CD4-positive, alpha-beta memory T cell (primary cell): ENCODE results near the gene HYAL3. TPM values are rescaled to one million over a fixed set of nuclear protein-coding genes. Genes with fewer than 3 reads are reported as not detected.
A peak's percentile ranks its signal among the peaks of the same experiment; 100 is the strongest.
"Not testable (repeated sequence)": the region's sequence is repeated elsewhere in the genome, so short reads cannot be mapped to it uniquely, and the experiment has no call there.

Source experiments
- CTCF ChIA-PET: fragments of 350-600 bp; sonication (Branson Sonifier 250); formaldehyde crosslinking; loops from one replicate; lab custom pipeline; 2021; ENCODE audit warnings: inconsistent platforms; ENCODE audit not compliant: partially characterized antibody; lab: Charles Lee
- POLR2A ChIA-PET: fragments of 350-600 bp; sonication (Branson Sonifier 250); formaldehyde crosslinking; loops from one replicate; lab custom pipeline; 2021; ENCODE audit not compliant: partially characterized antibody; lab: Charles Lee
- DNase-seq, 5 donors: peaks; one replicate each; pipeline versions ENCODE4 v3.0.0 to v3.0.0-alpha.2; 2020 to 2022; ENCODE audit warnings: mixed read lengths in 1 of 5
- H3K27ac ChIP-seq: one replicate; pipeline ENCODE4 v1.7.0; 2013; ENCODE audit warnings: low read depth, low read length
- H3K27me3 ChIP-seq: 2 replicates; pipeline ENCODE4 v1.7.0; 2013; ENCODE audit warnings: mild to moderate bottlenecking, low read length, moderate library complexity; ENCODE audit not compliant: insufficient read depth
- H3K36me3 ChIP-seq: 2 replicates; pipeline ENCODE4 v1.7.0; 2013; ENCODE audit warnings: mild to moderate bottlenecking, low read length, moderate library complexity; ENCODE audit not compliant: insufficient read depth
- H3K4me1 ChIP-seq: 2 replicates; pipeline ENCODE4 v1.7.0; 2013; ENCODE audit warnings: mild to moderate bottlenecking, low read length, moderate library complexity; ENCODE audit not compliant: insufficient read depth
- H3K4me3 ChIP-seq, 2 donors: one replicate each; pipeline ENCODE4 v1.7.0; 2013; ENCODE audit warnings: low read length in 2 of 2, mild to moderate bottlenecking in 1 of 2
- H3K9me3 ChIP-seq, 2 donors: one replicate each; pipeline ENCODE4 v1.7.0; 2013; ENCODE audit warnings: low read length in 2 of 2, control low read depth in 1 of 2; ENCODE audit not compliant: control insufficient read depth in 1 of 2
- H3K27ac Mint-ChIP-seq, 7 donors: one replicate each; pipeline ENCODE4 v1.8.0; 2020 to 2021; ENCODE audit warnings: mixed read lengths in 7 of 7, mild to moderate bottlenecking in 6 of 7, inconsistent platforms in 3 of 7, moderate library complexity in 3 of 7
- H3K27me3 Mint-ChIP-seq, 2 donors: one replicate each; pipeline ENCODE4 v1.8.0; 2020 to 2021; ENCODE audit warnings: mixed read lengths in 2 of 2
- H3K36me3 Mint-ChIP-seq, 2 donors: one replicate each; pipeline ENCODE4 v1.8.0; 2020 to 2021; ENCODE audit warnings: mixed read lengths in 2 of 2, inconsistent platforms in 1 of 2, mild to moderate bottlenecking in 1 of 2
- H3K4me1 Mint-ChIP-seq, 4 donors: one replicate each; pipeline ENCODE4 v1.8.0; 2020 to 2021; ENCODE audit warnings: mixed read lengths in 4 of 4, mild to moderate bottlenecking in 1 of 4
- H3K4me3 Mint-ChIP-seq, 8 donors: one replicate each; pipeline ENCODE4 v1.8.0; 2020 to 2021; ENCODE audit warnings: mixed read lengths in 8 of 8, mild to moderate bottlenecking in 7 of 8, moderate library complexity in 6 of 8, inconsistent platforms in 3 of 8
- H3K9me3 Mint-ChIP-seq, 8 donors: one replicate each; pipeline ENCODE4 v1.8.0; 2020 to 2021; ENCODE audit warnings: mixed read lengths in 8 of 8, mild to moderate bottlenecking in 5 of 8, inconsistent platforms in 3 of 8, moderate library complexity in 1 of 8
- intact Hi-C: fragments of 100-400 bp; cut with micrococcal nuclease; formaldehyde crosslinking; loops from one replicate; pipeline ENCODE4 v1.15.1; 2023
- polyA plus RNA-seq, 2 donors: library from polyadenylated mRNA; unstranded; fragments of 300-500 nt; fragmentation: Illumina TruSeq; gene quantifications; one replicate each; pipeline ENCODE4 v1.2.3, GENCODE V29; 2021
- total RNA-seq, 2 experiments: library from RNA; stranded (reverse); gene quantifications; one replicate each; pipeline ENCODE4 v1.2.3, GENCODE V29; 2021

Gene HYAL3
- total and polyA plus RNA-seq, 4 experiments from 2014 or later = 4.4 to 7.1 (median 5.3) TPM

DNA sequence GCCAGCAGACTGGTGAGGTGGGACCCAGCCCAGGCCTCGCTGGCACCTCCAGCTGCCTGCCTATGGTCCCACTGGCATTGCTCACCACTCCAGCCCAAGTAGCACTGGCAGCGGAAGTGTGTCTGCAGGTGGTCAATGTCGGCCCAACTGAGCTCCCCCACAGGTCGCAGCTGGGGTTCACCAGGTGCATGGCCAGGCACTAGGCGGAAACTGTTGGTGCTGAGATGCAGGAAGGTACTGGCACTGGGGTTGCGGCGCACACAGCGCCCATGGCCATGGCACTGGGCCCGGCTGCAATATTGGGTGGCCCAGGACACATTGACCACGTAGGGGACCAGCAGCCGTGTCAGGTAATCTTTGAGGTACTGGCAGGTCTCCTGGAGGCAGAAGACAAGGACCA, 19.0 kb upstream of the HYAL3 start:
- Histone ChIP-seq H3K36me3 (no peaks in the 10 kb centered on the region), H3K9me3 (no peaks in the 10 kb centered on the region), H3K27ac (no peak overlapping the region), H3K4me3 (no peak overlapping the region), H3K27me3 (no peaks in the 10 kb centered on the region), H3K4me1 (peaks cover 49% of the 10 kb centered on the region)
- Mint-ChIP-seq H3K36me3 (peaks cover 0 to 2% of the 10 kb centered on the region in 2 donors), H3K27ac (peak overlapping the region in 2 of 7 donors; percentile 64 to 70), H3K4me1 (peaks cover 23 to 54% (median 39%) of the 10 kb centered on the region in 4 donors), H3K4me3 (peak overlapping the region in 1 of 8 donors; percentile 54), H3K27me3 (no peaks in the 10 kb centered on the region), H3K9me3 (no peaks in the 10 kb centered on the region)
- peak in 1 of 5 donors; percentile 29 for DNase-seq
- CTCF ChIA-PET = interaction anchor here (0.6 to 2.4 kb wide), 6 partner anchors 11 to 900 kb away, joined by 3 to 5 read pairs (median 4); no protein-coding TSS in a partner anchor
- intact Hi-C loops = loop anchor here (5.0 kb wide), 1 partner anchor 846 kb away; the partner anchor contains the start of gene DAG1
- POLR2A ChIA-PET = interaction anchor here (1.2 to 14.4 kb wide), 6 partner anchors 11 to 47 kb away, joined by 4 to 144 read pairs (median 18); partner anchors contain the start of genes CYB561D2, HYAL3, IFRD2 and NAA80

DNA sequence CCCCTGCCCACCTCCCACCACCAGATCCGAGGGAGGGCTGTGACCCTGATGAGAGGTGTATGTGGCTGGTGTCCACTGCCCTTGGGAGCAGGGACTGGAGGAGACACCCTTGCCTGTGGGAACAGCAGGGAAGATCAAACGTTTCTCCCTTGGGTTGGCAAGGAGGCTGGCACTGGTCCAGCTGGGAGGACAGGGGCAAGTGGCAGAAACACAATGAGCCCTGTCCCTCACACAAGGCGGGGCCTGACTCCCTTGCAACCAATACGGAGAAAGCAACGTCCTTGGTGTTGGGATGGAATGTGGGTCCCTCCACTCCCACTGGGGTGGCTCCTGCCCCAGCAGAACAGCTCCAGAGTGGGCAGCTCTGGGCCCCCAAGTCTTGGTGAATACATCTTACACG, 18.1 kb upstream of the HYAL3 start:
- peak overlapping the region; percentile 79 to 99 (median 94) for H3K27ac Mint-ChIP-seq
- DNase-seq = peak in 1 of 5 donors; percentile 17
- Histone ChIP-seq H3K27ac (peak overlapping the region; percentile 49), H3K9me3 (no peaks in the 10 kb centered on the region), H3K27me3 (no peaks in the 10 kb centered on the region), H3K4me1 (peaks cover 46% of the 10 kb centered on the region), H3K4me3 (no peak overlapping the region), H3K36me3 (no peaks in the 10 kb centered on the region)
- no peaks in the 10 kb centered on the region for H3K27me3 Mint-ChIP-seq
- H3K4me3 Mint-ChIP-seq = peak overlapping the region in 4 of 8 donors; percentile 76 to 92 (median 88)
- no peaks in the 10 kb centered on the region for H3K9me3 Mint-ChIP-seq
- intact Hi-C loops = loop anchor here (5.0 kb wide), 1 partner anchor 845 kb away; the partner anchor contains the start of gene DAG1
- CTCF ChIA-PET = interaction anchor here (0.9 to 1.2 kb wide), 4 partner anchors 10 to 29 kb away, joined by 3 to 5 read pairs (median 4); partner anchors contain the start of genes HYAL3, NAA80 and RASSF1
- H3K36me3 Mint-ChIP-seq = peaks cover 0 to 2% of the 10 kb centered on the region in 2 donors
- peaks cover 22 to 52% (median 38%) of the 10 kb centered on the region in 4 donors for H3K4me1 Mint-ChIP-seq
- POLR2A ChIA-PET = interaction anchor here (1.0 to 14.4 kb wide), 7 partner anchors 12 to 81 kb away, joined by 4 to 144 read pairs (median 8); partner anchors contain the start of genes CYB561D2, GNAI2, HYAL3 and NAA80

DNA sequence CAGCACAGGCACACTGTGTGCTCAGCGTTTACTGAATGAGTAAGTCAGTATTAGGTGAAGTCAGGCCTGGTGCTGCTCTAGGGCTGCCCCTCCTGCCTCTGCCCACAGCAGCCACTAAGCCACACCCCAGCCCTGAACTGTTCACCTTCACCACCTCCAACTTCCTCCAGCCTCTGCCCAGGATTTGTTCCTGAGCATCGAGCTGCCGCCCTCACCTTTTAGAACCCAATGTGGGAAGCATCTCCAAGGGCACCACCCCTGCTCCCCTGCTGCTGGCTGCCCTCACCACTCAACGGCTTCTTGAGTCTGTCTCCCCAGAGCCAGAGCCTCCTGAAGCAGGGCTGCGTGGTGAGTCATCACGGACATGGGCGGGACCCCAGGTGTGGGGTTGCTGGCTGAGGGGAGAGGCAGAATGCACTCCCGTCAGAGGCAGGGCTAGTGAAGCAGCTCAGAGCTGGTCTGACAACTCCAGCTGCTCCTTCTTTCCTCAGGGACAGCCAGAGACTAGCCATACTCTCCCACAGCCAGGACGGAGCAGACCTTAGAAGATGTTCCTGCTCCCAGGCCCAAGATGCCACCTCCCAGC, 17.5 kb upstream of the HYAL3 start:
- Mint-ChIP-seq H3K36me3 (peaks cover 0 to 2% of the 10 kb centered on the region in 2 donors), H3K4me3 (peak overlapping the region; percentile 74 to 92 (median 86)), H3K4me1 (peaks cover 22 to 52% (median 37%) of the 10 kb centered on the region in 4 donors), H3K27ac (peak overlapping the region; percentile 79 to 99 (median 94)), H3K27me3 (no peaks in the 10 kb centered on the region), H3K9me3 (no peaks in the 10 kb centered on the region)
- ChIA-PET POLR2A (interaction anchor here (1.0 to 14.4 kb wide), 7 partner anchors 12 to 81 kb away, joined by 4 to 144 read pairs (median 8); partner anchors contain the start of genes CYB561D2, GNAI2, HYAL3 and NAA80), CTCF (interaction anchor here (1.0 to 4.4 kb wide), 4 partner anchors 9 to 24 kb away, joined by 3 to 21 read pairs (median 4); partner anchors contain the start of genes HYAL3, NAA80 and RASSF1)
- Histone ChIP-seq H3K4me3 (peak overlapping the region in 1 of 2 donors; percentile 7), H3K27ac (peak overlapping the region; percentile 49), H3K4me1 (peaks cover 41% of the 10 kb centered on the region), H3K9me3 (no peaks in the 10 kb centered on the region), H3K36me3 (no peaks in the 10 kb centered on the region), H3K27me3 (no peaks in the 10 kb centered on the region)
- intact Hi-C loops = loop anchor here (1.0 to 5.0 kb wide), 2 partner anchors 12 to 844 kb away; partner anchors contain the start of genes DAG1 and TUSC2
- peak; percentile 62 to 92 (median 72) for DNase-seq

DNA sequence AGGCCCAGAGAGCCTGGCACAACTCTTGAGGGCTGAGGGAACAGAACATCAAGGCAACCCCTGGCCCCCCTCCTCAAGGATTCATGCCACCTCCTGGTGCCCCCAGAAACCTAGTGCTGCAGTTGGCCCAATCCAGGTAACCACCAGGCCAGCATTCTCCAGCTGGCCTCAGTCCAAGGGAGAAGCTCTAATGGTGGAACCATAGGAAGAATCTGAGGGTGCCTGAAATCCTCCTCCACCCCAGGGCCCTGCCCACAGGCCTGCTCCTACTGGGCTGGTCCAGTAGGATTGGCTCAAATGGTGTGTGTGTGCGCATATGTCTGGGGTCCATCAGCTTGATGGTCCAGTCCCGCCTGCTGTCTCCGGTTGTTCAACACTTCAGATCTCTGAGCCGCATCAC, 15.6 kb upstream of the HYAL3 start:
- no peaks in the 10 kb centered on the region for H3K27me3 Mint-ChIP-seq
- H3K4me3 ChIP-seq = no peak overlapping the region
- H3K4me1 Mint-ChIP-seq = peaks cover 15 to 42% (median 27%) of the 10 kb centered on the region in 4 donors
- H3K4me3 Mint-ChIP-seq = no peak overlapping the region
- no peaks in the 10 kb centered on the region for H3K27me3 ChIP-seq
- intact Hi-C loops = loop anchor here (5.0 kb wide), 1 partner anchor 843 kb away; the partner anchor contains the start of gene DAG1
- no peak overlapping the region for H3K27ac ChIP-seq
- H3K9me3 ChIP-seq = no peaks in the 10 kb centered on the region
- peak overlapping the region in 3 of 7 donors; percentile 66 to 85 (median 75) for H3K27ac Mint-ChIP-seq
- ChIA-PET CTCF (interaction anchor here (0.8 to 4.4 kb wide), 6 partner anchors 9 to 68 kb away, joined by 3 to 21 read pairs (median 4); partner anchors contain the start of genes HYAL3, NAA80 and TUSC2), POLR2A (interaction anchor here (0.8 to 14.4 kb wide), 9 partner anchors 8 to 78 kb away, joined by 3 to 144 read pairs (median 6); partner anchors contain the start of genes HYAL2, HYAL3, IFRD2 and NAA80)
- no peaks in the 10 kb centered on the region for H3K36me3 ChIP-seq
- peak in 1 of 5 donors; percentile 7 for DNase-seq
- H3K9me3 Mint-ChIP-seq = no peaks in the 10 kb centered on the region
- peaks cover 31% of the 10 kb centered on the region for H3K4me1 ChIP-seq
- H3K36me3 Mint-ChIP-seq = peaks cover 0 to 2% of the 10 kb centered on the region in 2 donors

DNA sequence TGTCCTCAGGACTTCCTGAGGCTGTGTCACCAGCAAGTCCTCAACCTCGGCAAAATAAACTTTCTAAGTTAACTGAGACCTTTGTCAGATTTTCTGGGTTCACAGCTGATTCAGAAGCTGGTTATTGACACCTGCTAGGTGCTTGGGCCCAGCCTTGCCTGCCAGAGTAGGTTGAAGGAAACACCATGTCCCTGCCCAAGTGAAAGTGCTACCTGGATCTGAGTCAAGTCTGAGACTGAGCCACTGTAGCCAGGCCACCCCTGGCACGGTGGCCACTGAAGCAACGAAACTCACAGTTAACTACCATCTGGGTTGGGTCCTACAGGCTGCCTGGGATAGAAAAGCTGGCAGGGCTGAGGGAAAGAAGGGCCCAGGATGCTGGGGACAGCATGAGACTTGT, 15.1 kb upstream of the HYAL3 start:
- Histone ChIP-seq H3K27me3 (no peaks in the 10 kb centered on the region), H3K4me3 (no peak overlapping the region), H3K9me3 (no peaks in the 10 kb centered on the region), H3K36me3 (no peaks in the 10 kb centered on the region), H3K27ac (no peak overlapping the region), H3K4me1 (peaks cover 28% of the 10 kb centered on the region)
- Mint-ChIP-seq H3K4me1 (peaks cover 14 to 37% (median 25%) of the 10 kb centered on the region in 4 donors), H3K27ac (peak overlapping the region in 5 of 7 donors; percentile 29 to 86 (median 60)), H3K4me3 (no peak overlapping the region), H3K36me3 (peaks cover 0 to 2% of the 10 kb centered on the region in 2 donors), H3K27me3 (no peaks in the 10 kb centered on the region), H3K9me3 (no peaks in the 10 kb centered on the region)
- intact Hi-C loops = no loop called here
- CTCF ChIA-PET = interaction anchor here (1.1 to 4.4 kb wide), 4 partner anchors 14 to 68 kb away, joined by 3 to 21 read pairs (median 5); partner anchors contain the start of genes HYAL3, NAA80 and TUSC2
- no peak for DNase-seq
- POLR2A ChIA-PET = interaction anchor here (1.1 to 14.4 kb wide), 7 partner anchors 8 to 78 kb away, joined by 3 to 144 read pairs (median 6); partner anchors contain the start of genes HYAL2, HYAL3, IFRD2 and NAA80

DNA sequence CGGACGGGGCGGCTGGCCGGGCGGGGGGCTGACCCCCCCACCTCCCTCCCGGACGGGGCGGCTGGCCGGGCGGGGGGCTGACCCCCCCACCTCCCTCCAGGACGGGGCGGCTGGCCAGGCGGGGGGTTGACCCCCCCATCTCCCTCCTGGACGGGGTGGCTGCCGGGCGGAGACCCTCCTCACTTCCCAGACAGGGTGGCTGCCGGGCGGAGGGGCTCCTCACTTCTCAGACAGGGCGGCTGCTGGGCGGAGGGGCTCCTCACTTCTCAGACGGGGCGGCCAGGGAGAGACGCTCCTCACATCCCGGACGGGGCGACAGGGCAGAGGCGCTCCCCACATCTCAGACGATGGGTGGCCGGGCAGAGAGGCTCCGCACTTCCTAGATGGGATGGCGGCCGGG, 12.8 kb upstream of the HYAL3 start:
- peaks cover 16% of the 10 kb centered on the region for H3K4me1 ChIP-seq
- H3K9me3 ChIP-seq, intact Hi-C loops, H3K27ac ChIP-seq, H3K36me3 Mint-ChIP-seq, H3K36me3 ChIP-seq, H3K27ac Mint-ChIP-seq, H3K9me3 Mint-ChIP-seq, CTCF ChIA-PET, POLR2A ChIA-PET, H3K4me3 Mint-ChIP-seq, H3K27me3 ChIP-seq, H3K4me3 ChIP-seq, H3K27me3 Mint-ChIP-seq: not testable (repeated sequence)
- peak in 1 of 5 donors; percentile 8 for DNase-seq
- H3K4me1 Mint-ChIP-seq = peaks cover 12 to 17% (median 14%) of the 10 kb centered on the region in 4 donors
